Smooth muscle cell (in vitro differentiated cells): ENCODE data around the gene BBS1. TPM values are rescaled to one million over a fixed set of nuclear protein-coding genes. Genes with fewer than 3 reads are reported as not detected.

Experiments
- DNase-seq: peaks from one replicate; lab custom pipeline; 2025; ENCODE audit not compliant: unreplicated experiment; lab: John Stamatoyannopoulos, UW
- H2AFZ ChIP-seq: fragments of 200-600 bp; sonication (generic); 2 replicates; pipeline ENCODE4 v1.6.0; 2016; ENCODE audit warnings: antibody characterized with exemption, low read depth, mild to moderate bottlenecking
- H3F3A ChIP-seq: fragments of 200-600 bp; sonication (generic); 2 replicates; pipeline ENCODE4 v1.6.0; 2017; ENCODE audit warnings: antibody characterized with exemption, low read depth
- H3K27ac ChIP-seq: fragments of 200-600 bp; sonication (generic); 2 replicates; pipeline ENCODE4 v1.5.1; 2016; ENCODE audit warnings: low read depth, mild to moderate bottlenecking
- H3K27me3 ChIP-seq: fragments of 200-600 bp; sonication (generic); 2 replicates; pipeline ENCODE4 v1.6.1; 2016; ENCODE audit warnings: low read depth, mild to moderate bottlenecking
- H3K36me3 ChIP-seq: fragments of 200-600 bp; sonication (generic); 2 replicates; pipeline ENCODE4 v1.5.1; 2016; ENCODE audit warnings: low read depth
- H3K4me1 ChIP-seq: fragments of 200-600 bp; sonication (generic); 2 replicates; pipeline ENCODE4 v1.5.1; 2016; ENCODE audit warnings: low read depth
- H3K4me2 ChIP-seq: fragments of 200-600 bp; sonication (generic); 2 replicates; pipeline ENCODE4 v1.6.0; 2016; ENCODE audit warnings: mild to moderate bottlenecking
- H3K4me3 ChIP-seq: fragments of 200-600 bp; sonication (generic); 2 replicates; pipeline ENCODE4 v1.5.1; 2016; ENCODE audit warnings: mild to moderate bottlenecking
- H3K79me2 ChIP-seq: fragments of 200-600 bp; sonication (generic); 2 replicates; pipeline ENCODE4 v1.6.0; 2016; ENCODE audit warnings: low read depth, mild to moderate bottlenecking
- H3K9ac ChIP-seq: fragments of 200-600 bp; sonication (generic); 2 replicates; pipeline ENCODE4 v1.6.0; 2016; ENCODE audit warnings: low read depth
- H3K9me3 ChIP-seq: fragments of 200-600 bp; sonication (generic); replicated peaks from 2 replicates; pipeline ENCODE4 v1.5.1; 2016; ENCODE audit warnings: low read depth
- H4K20me1 ChIP-seq: fragments of 200-600 bp; sonication (generic); 2 replicates; pipeline ENCODE4 v1.6.0; 2016; ENCODE audit warnings: low read depth
- CTCF ChIP-seq: fragments of 200-600 bp; sonication (generic); IDR thresholded peaks from 2 replicates; pipeline ENCODE4 v1.5.1; 2017; ENCODE audit warnings: borderline replicate concordance, mild to moderate bottlenecking, antibody characterized with exemption; ENCODE audit not compliant: insufficient read depth, poor library complexity, severe bottlenecking
- WGBS: methylation state at CpG from one replicate; pipeline ENCODE4 v1.1.7; 2016; ENCODE audit warnings: low lambda C conversion rate; 5-methylcytosine and 5-hydroxymethylcytosine counted together
- polyA plus RNA-seq: library from polyadenylated mRNA; unstranded; fragments of >200 nt; fragmentation: Nextera tagmentation; extraction: Ambion mirVana; gene quantifications from 2 replicates; pipeline ENCODE4 v1.2.1, GENCODE V29; 2016
- total RNA-seq: library from RNA; depleted of rRNA; stranded (reverse); fragments of >200 nt; gene quantifications from 2 replicates; pipeline ENCODE4 v1.2.3, GENCODE V29; 2014

Gene BBS1
- total and polyA plus RNA-seq, 2 experiments from 2014 or later = 13.0 to 30.1 TPM

- H3K36me3 ChIP-seq = no peaks in the 10 kb centered on the region
- no peaks in the 10 kb centered on the region for H3K27me3 ChIP-seq
- H3K79me2 ChIP-seq = no peaks in the 10 kb centered on the region
- no peak for DNase-seq
- no peaks in the 10 kb centered on the region for H3F3A ChIP-seq
- no peak overlapping the region for H3K27ac ChIP-seq
- peak; percentile 1 for TF ChIP-seq CTCF
- H2AFZ ChIP-seq = peak overlapping the region; percentile 82
- peak overlapping the region; percentile 76 for H3K4me3 ChIP-seq
- no peaks in the 10 kb centered on the region for H3K9me3 ChIP-seq
- H3K4me2 ChIP-seq = peak overlapping the region; percentile 94
- H3K4me1 ChIP-seq = peaks cover 11% of the 10 kb centered on the region
- 4% methylated on average over 32 of the region's 72 CpGs for WGBS
- H4K20me1 ChIP-seq = no peaks in the 10 kb centered on the region
- peak overlapping the region; percentile 43 for H3K9ac ChIP-seq
Measured at GRCh38 chr11:66467034-66467659, 43.3 kb upstream of the BBS1 start.

GRCh38 chr11:66467756-66468155 is 42.7 kb upstream of the BBS1 start:
- Histone ChIP-seq H3K79me2 (no peaks in the 10 kb centered on the region), H3K9ac (no peak overlapping the region), H3K36me3 (no peaks in the 10 kb centered on the region), H3K4me1 (peaks cover 11% of the 10 kb centered on the region), H2AFZ (no peak overlapping the region), H4K20me1 (no peaks in the 10 kb centered on the region), H3K4me2 (peak overlapping the region; percentile 94), H3F3A (no peaks in the 10 kb centered on the region), H3K27me3 (no peaks in the 10 kb centered on the region), H3K27ac (no peak overlapping the region), H3K4me3 (peak overlapping the region; percentile 76), H3K9me3 (no peaks in the 10 kb centered on the region)
- no peak for DNase-seq
- 66% methylated on average over 6 of the region's 6 CpGs for WGBS
- TF ChIP-seq CTCF = no peak

- TF ChIP-seq CTCF = no peak
- H3K27me3 ChIP-seq = no peaks in the 10 kb centered on the region
- no peak overlapping the region for H3K9ac ChIP-seq
- H3K36me3 ChIP-seq = no peaks in the 10 kb centered on the region
- peaks cover 11% of the 10 kb centered on the region for H3K4me1 ChIP-seq
- no peaks in the 10 kb centered on the region for H3K79me2 ChIP-seq
- 92% methylated on average over 6 of the region's 6 CpGs for WGBS
- H4K20me1 ChIP-seq = no peaks in the 10 kb centered on the region
- no peak overlapping the region for H3K4me3 ChIP-seq
- no peak overlapping the region for H3K4me2 ChIP-seq
- no peak for DNase-seq
- no peaks in the 10 kb centered on the region for H3F3A ChIP-seq
- H2AFZ ChIP-seq = no peak overlapping the region
- H3K9me3 ChIP-seq = no peaks in the 10 kb centered on the region
- H3K27ac ChIP-seq = no peak overlapping the region
Measured at GRCh38 chr11:66468691-66469090, 41.7 kb upstream of the BBS1 start.

GRCh38 chr11:66469441-66469840 is 41.0 kb upstream of the BBS1 start:
- TF ChIP-seq CTCF = no peak
- Histone ChIP-seq H4K20me1 (no peaks in the 10 kb centered on the region), H3F3A (no peaks in the 10 kb centered on the region), H3K4me1 (peaks cover 11% of the 10 kb centered on the region), H3K9me3 (no peaks in the 10 kb centered on the region), H3K9ac (no peak overlapping the region), H2AFZ (no peak overlapping the region), H3K79me2 (no peaks in the 10 kb centered on the region), H3K4me3 (no peak overlapping the region), H3K27me3 (no peaks in the 10 kb centered on the region), H3K4me2 (no peak overlapping the region), H3K27ac (no peak overlapping the region), H3K36me3 (no peaks in the 10 kb centered on the region)
- no peak for DNase-seq
- WGBS = 100% methylated on average over 1 of the region's 1 CpG
